Measurements from ENCODE around the gene CCNQ.

The CCNQ gene

DNA sequence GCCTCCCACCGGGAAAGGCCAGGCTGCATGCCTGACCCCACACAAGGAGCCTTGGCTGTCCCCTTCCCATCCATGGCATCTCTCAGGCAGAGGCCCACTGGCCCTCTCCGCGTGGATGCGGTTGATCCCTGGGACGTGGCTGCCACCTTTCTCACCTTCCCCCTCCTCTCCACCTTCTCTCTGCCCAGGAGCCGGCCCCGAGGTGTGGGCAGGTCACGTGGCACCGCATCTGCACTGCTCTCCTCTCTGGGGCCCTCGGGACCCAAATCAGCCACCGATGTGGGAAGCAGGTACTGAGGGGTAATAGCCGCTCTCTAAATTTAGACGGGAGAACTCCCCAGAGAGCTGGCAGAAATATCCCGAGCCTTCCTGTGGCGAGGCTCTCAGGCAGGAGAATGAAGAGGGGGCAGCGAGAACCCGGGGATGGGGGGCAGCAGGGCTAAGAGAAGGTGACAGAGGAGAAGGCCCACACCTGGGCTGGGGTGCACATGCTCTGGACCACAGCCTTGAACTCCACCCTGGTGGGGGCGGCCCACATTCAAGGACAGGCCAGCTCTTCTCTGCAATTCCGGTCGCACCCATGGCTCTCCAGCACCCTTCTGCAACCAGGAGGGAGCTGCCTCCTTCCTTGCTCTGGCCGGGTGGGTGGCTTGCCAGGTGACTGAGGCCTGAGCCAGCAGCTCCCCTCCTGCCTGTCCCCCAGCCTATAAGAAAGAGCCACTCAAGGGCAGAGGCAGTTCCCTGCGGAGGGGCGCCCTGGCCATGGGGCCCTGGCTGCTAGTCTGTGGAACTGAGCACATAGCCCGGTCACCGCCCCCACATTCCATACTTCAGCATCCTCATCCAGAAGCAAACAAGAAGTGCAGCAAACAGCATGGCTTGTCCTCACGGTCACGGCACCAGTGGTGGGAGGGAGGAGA lies 38.4 kb upstream of the CCNQ start:
- no peak for DNase-seq

DNA sequence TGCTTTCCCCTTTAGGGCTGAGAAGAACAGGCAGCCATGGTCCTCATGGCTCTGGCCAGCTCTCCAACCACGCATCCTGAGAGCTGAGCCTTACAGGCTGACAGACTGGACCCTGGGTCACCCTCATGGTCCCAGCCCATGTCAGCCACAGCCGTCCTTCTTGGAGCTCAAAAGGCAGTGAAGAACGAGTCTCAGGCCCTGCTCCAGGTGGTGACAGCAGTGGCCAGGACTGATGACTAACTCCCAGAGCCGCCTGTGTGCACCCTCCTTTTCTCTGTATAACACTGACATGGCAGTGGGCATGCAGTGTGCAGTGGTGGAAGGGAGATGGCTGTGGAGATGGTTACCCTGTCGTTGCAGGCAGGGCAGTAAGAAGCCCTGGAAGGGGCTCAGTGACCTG lies 37.8 kb upstream of the CCNQ start:
- DNase-seq, result no peak

DNA sequence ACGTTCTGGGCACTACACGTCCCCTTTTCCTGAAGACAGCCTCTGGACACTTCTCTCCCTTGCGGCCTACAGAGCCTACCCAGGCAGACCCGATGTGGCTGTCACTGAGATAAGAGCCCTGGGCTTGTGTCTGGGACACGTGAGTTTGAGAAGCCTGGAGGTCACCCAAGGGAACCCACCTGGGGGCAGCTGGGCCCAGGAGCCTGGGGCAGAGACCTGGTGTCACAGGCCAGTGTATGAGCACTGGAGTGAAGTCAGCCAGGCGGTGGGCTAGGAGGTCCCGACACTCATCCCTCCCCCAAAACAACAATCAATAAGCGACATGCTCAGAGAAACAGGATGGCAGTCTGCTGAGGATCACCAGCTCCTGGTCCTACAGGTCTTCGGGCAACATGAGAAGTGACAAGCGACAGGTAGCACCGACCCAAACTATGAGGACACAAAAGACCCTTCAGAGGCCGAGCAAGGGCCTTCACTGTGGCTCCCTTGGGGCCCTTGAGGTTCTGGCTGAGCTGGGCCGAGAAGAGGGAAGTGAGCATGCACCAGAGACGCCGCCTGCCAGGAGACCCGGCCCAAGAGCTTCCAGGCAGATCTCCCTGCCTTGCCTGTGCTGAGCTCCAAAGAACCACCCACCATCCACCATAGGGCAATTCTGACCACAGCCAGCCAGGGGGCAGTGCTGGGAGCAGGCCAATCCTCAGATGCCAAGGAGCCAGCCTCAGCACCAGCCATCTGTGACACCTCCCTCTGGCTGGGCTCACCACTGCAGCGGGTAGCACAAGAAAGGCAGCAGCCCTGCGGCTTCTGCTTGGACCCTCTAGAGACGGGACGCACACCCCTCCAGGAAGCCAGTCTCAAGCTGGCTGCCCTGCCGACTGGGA lies 37.1 kb upstream of the CCNQ start:
- DNase-seq, result no peak

DNA sequence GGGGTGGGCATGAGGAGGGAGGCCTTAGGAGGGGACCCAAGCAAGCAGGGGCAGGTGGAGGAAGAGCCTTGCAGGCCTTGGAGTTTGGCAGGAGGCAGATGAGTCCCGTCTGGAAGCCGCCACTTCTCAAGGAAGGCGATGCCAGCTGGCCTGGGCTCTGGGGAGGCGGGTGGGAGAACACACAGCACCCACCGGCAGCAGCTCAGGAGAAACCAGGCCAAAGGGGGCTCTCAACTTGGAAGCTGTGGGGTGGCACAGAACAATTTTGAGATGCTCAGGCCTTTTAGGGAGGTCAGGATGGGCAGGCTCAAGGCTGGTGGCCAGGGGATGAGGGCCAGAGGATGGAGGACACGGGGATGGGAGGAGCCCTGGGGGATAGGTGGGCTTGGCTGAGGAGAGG lies 36.4 kb upstream of the CCNQ start:
- DNase-seq, result no peak

DNA sequence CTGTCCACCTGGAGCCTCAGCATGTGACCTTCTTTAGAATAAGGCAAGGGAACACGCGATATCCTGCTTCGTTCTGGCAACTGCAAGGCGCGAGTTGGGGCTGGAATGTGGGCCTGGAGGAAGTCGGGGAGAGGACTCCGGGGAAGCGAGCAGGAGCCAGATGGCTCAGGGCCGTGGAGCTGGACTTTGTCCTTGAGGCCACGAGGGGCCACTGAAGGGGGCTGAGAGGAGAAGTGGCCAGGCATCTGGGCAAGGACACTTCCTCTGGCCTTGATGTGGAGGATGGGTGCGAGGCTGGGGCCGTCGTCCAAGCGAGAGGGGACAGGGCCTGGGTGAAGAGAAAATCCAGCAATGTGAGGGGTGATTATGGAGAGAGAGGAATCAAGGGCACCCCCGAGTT lies 35.9 kb upstream of the CCNQ start:
- no peak for DNase-seq

DNA sequence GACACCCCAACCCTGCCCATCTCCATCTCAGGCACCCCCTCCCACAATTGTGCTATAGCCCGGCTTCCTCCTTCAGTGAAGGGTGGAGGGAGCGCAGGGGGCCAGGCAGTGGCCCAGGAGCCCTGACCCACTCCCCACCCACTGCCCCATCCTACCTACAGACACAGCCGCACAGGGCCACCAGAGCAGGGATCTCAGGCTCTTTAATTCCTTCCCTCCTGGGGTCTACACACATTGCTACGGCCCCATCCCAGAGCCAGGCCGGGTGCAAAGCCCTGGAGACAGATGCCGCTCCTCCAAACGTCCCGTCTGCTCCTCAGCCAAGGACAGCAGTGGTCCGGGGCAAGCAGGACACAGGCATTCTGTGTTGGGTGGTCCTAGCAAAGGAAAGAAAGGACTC lies 35.3 kb upstream of the CCNQ start:
- no peak for DNase-seq

DNA sequence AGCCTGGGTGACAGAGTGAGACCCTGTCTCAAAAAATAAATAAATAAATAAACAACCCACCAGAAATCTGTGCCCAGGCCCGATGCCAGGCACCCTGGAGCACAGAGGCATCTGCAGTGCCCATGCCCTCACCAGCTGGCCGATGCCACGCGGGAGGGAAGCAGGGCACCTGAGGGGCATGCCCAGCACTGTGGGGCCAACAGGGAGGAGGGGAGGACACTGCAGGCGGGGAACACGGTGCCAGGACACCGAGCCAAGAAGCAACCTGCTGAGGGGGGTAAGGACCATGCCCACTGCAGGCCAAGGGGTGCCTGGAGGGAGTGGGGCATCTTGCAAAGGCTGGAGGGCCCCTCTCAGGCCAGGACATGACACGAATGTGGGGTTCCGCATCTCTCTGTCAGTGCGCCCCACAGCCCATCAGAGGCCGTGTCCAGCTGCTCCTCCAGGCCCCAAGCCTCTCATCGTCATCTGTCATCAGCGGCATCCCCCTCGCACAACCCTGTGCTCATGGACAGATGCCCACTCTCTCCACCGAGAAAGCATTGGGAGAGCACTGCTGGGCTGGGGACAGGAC lies 34.8 kb upstream of the CCNQ start:
- DNase-seq, result no peak

DNA sequence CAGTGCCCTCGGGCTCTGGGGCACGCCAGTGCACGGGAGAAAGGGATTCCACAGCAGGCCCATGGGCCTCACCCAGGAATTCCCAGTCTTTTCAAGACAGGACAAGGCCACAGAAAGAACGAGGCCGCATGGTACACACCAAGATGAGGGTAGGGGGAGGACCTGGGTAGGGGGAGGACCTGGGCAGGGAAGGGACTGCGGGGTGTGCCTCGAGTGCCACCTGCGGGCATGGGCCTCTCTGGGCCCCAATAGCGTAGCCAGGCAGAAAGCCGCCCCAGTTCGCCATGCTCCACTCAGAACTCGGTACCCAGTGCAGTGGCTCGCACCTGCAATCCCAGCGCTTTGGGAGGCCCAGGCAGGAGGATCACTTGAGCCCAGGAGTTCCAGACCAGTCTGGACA lies 34.1 kb upstream of the CCNQ start:
- DNase-seq, result no peak

DNA sequence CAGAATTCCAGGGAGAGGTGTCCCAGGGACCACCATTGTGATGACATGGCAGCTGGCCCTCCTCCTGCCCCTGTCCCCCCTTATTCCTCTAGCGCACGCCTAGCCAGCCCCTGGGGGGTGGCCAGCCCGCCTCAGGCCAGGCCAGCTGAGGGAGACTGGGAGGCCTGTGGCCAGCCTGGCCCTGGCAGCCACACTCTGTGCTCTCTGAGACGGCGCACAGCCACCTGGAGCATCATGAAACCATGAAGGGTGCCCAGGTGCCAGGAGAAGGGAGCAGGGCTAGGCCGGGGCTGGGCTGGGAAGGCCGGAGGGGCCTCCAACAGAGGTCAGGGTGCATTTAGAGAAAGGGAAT lies 33.6 kb upstream of the CCNQ start:
- no peak for DNase-seq

DNA sequence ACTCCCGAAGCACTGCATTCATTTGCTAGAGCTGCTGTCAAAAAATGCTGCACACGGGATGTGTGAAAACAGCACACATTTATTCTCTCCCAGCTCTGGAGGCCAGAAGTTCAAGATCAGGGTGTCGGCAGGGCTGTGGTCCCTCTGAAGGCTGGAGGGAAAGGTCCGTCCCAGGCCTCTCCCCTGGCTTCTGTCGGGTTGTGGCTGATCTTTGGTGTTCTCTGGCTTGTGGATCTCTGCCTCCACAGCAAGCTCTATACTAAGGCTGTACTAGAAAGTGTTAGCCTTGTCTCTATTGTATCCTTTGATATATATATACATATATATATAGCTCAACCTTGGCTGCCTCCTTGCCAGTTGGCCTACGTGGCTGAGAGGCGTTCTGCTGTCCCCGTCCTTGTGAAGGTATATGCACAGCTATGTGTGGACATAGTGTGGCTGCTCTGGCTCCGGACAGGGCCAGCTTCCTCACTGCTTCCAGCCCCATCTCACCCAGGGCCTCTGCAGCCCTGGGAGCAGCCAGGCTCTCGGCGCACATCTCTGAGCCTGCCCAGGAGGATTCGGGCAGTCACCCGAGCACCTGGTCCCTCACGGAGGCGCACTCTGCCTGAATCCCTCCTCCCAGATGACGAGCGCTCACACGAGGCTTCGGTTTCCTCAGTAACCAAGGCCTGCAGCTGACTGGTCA lies 33.1 kb upstream of the CCNQ start:
- no peak for DNase-seq

DNA sequence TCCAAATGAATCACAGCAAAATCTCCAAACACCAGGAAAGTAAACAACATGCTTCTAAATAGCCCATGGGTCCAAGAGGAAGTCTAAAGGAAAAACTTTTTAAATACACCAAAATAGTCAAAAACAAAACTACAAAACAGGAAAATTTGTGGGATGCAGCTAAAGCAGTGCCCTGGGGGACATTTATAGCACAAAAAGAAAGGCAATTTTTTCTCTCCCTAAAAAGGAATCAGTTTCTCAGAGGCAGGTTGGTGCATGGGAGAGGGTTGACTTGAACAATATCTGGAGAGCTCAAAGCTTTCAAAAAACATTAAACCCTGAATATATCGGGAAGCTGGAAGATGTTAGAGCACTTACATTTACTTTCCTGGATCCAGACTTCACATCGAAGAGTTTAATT lies 32.4 kb upstream of the CCNQ start:
- DNase-seq, result no peak

DNA sequence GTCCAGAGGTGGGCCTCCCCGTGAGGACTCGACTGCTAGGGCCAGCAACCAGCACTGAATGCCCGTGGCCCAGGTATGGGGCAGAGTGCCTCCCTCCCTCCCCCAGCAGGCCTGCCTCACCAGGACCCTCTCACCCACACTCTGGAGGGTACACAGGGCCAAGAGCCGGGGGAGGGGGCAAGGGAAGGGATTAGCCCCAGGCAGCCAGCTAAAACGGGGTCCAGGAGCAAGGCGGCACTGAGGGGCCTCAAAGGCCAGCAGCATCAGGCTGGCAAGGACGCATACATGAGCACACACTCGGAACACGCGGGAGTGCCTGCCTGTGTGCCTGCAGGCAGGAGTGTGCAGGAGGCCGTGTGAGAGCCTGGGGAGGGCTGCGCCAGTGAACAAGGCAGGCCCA lies 29.7 kb upstream of the CCNQ start:
- DNase-seq, result no peak

DNA sequence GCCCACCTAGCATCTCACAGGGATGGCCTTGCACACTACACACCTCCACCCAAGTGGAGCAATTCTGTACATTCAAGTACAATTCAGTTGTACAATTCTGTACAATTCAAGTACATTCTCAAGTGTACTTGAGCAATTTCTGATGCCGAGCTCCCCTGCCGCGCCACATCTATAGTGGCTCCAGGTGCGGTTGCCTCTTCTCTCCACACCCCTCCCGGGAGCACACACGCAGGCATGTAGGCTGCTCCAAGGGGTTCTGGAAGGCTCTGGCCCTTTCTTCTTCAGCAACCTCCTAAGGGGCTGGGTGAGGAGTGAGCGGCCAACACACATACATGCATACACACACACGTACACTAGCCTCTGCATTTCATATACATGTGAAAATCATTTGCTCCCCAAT lies 29.2 kb upstream of the CCNQ start:
- DNase-seq, result no peak

DNA sequence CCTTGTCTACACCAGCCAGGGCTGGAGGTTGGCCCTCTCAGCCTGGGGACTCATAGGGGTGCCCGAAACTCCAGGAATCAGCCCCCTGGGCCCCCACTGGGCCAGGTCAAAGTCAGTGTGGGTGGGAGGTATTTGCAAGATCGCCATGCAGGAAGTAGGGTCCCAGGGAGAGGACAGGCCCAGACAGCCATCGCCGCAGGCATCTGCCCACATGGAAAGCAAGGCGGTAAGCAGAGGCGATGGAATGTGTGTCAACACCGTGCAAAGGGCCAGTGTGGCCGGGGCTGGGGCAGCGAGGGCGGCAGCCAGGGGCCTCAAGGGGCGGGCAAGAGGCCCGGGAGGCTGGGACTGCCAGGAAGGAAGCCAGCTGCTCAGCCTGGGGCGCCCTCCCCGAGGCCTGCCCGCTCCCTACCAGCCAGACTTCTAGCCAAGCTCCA lies 28.8 kb upstream of the CCNQ start:
- no peak for DNase-seq

DNA sequence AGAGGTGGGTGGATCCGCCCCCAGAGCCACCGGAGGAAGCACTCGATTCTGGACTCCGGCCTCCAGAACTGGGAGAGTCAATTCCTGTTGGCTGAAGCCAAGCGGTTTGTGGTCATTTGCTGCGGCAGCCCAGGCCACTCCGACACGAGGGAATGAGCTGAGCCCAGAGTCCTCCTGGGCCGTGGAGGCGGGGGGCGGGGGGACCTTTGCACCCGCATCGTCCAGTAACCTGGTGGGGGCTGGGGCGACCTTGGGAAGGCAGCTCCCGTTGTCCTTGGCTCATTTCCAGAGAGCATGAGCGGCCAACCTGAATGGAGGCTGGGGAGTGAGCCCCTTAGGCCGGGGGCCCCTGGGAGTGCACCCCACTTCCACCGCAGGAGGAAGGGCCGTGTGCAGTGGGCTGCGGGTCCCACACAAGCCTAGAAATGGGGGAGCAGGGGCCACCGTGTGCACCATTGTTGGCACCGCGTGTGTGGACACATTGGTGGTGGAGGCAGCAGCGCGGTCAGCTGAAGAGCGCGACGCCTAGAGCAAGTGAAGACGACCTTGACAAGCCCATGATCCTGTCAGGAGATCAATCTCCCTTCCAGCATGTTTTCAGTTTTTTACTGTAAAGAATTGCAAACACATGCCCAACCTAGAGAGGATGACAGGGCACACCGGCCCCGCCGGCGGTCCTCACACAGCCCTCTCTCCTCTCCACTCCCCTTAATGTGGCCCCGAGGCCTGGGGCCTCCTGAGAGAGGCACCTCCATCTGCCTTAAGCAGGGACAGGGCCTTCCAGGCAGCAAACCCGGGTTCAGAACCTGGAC lies 28.1 kb upstream of the CCNQ start:
- no peak for DNase-seq

DNA sequence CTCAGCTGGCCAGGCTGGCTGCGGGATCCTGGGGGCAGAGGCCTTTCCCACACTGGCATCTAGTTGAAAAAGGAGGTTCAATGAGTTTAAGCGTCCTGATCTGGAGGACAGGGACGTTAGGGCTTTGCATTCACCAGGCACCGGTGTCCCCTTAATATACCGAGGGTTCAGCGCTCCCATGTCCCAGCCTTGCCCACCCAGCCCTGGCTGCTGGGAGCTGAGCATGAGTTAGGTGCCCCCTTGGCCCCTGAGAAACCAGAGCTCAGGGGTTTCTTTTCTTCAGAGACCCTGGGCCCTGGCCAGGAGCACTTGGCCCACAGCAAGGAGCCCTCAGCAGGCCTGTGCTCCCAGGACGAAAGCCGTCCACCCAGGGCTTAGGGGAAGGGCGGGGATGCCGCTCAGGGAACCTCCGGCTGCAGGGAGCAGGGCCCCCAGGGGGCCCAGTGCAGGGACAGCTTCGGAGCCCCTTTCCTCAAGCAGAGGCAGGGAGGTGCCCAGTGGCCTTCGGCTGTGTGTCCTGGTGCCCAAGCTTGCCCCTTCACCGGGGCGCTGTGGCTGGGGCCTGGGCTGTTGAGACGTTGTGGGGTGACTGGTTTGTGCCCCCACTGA lies 27.2 kb upstream of the CCNQ start:
- no peak for DNase-seq

DNA sequence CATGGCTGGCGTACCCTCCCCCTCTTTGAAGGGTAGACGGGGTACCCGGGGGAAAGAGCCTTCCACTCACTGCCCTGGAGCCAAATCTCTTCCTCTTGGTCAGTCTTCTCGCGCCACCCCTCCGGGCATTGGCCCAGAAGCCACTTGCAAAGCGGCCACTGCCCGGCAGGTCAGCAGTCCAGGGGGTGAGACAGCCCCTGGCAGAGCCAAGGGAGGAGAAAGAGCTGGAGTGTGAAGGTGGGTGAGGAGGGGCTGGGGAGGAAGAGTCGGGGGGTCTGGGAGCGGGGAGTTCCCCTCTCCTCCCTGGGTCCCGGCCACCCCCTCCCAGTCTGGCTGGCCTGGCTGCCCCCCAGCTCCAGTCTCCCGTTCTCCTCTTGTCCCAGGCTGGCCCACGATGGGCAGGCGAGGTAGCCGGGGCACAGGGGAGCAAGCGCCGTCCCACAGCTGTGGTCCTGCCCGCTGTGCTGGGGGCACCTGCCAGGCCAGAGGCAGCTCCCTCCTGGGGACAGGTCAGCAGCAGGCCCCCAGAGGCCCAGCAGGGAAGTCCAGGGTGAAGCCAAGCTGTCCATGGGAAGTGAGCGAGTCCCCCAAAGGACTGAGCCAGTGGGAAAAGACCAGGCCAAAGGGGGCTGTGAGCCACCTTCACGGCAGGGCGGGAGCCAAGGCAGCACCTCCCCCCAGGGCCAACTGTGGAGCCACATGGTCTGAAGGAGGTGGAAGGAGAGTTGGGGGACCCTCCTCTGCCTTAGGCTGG lies 26.5 kb upstream of the CCNQ start:
- DNase-seq, result no peak

DNA sequence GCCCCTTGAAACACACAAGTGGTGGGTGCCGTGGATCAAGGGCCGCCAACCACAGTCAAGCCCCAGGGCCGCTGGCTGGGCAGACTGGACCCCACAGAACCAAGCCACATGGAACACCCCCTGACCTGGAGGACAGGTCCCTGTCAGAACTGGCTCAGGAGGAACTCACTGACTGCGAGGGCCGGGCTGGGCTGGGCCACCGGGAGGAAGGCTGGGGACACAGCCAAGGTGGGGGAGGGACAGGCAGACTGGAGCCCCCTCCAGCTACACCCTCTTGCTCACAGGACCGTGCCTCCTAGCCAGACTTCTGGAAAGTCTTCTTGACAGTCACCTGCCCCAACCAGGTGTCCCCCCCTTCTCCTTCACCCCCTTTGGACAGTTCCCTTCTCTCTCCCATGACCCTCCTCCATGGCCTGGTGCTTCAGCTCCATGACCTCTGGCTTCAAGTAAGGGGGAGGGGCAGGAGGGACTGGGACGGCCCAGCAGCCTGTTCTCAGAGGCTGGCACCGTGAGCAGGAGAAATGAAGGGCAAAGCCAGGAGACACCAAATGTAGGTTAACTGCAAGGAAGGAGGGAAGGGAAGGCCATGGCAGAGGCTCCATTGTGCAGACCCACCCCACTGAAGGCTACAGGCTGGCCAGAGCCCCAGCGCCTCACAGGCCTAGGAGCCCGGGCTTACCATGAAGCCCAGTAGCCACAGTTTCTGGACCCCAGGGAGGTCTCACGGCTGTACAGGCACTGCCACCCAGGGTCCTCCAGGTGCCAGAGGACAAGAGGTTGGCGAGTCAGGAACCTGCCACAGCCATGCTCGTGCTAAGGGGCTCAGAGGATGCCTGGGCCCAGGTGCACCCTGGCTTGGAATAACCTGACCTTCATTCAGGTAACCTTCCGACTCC lies 25.5 kb upstream of the CCNQ start:
- no peak for DNase-seq

DNA sequence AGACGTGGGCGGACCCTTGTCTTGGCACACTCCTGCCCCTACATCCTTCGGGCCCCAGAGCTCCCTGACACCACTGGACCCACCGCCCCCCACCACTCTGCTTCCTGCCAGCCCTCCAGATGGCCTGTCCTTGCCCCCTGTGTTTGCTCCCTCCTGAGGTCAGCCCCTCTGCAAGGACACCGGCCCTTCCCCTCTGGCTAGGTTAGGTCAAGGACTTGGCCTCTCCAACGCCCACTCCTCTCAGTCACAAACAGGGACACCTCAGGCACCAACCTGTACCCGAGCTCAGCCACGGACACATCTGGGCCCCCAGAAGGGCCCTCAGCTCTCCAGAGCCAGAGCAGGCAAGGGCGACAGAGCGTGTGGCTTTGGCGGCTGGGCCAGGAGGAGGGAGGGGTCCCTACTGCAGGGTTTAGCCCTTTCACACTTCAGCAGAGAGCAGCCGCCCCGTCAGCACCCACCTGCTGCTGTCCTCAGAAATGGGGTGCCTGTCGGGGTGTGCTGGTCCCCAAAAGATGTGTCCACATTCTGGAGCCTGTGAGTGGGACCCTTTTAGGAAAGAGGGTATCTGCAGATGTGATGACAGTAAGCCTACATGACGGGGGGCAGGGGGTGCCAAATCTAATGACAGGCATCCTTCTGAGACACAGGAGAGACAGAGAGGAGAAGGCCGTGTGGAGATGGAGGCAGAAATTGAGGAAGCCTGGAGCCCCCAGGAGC lies 24.5 kb upstream of the CCNQ start:
- DNase-seq, result no peak
